HG02840 (cell line): Measurements from ENCODE around the gene CCDC60.

Experiments
- ATAC-seq: cut with Tn5 transposase; IDR thresholded peaks from one replicate; pipeline ENCODE4 v1.9.1; 2021; ENCODE audit warnings: mild to moderate bottlenecking, moderate library complexity, moderate number of reproducible peaks; ENCODE audit not compliant: unreplicated experiment, low FRiP score

CCDC60 gene, protein sequence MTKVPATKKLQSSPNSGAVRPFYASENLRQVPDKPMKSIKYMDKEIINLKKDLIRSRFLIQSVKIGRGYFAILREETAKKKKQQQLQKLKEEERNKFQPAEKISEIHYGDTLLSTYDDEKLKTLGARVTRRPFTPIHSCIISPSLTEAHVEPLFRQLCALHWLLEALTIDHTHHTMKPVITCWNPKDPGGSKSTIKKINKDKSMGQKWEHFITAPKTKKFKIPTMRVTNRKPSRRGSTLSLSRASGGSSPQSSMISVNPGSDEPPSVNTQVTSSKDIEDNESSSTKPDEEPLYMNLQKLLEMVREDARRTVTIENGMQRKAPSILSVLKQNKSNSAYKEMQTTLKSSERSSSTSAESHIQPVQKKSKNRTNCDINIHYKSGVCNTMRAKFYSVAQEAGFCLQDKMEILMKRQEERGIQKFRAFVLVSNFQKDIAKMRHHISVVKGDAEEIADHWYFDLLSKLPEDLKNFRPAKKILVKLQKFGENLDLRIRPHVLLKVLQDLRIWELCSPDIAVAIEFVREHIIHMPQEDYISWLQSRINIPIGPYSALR

DNA sequence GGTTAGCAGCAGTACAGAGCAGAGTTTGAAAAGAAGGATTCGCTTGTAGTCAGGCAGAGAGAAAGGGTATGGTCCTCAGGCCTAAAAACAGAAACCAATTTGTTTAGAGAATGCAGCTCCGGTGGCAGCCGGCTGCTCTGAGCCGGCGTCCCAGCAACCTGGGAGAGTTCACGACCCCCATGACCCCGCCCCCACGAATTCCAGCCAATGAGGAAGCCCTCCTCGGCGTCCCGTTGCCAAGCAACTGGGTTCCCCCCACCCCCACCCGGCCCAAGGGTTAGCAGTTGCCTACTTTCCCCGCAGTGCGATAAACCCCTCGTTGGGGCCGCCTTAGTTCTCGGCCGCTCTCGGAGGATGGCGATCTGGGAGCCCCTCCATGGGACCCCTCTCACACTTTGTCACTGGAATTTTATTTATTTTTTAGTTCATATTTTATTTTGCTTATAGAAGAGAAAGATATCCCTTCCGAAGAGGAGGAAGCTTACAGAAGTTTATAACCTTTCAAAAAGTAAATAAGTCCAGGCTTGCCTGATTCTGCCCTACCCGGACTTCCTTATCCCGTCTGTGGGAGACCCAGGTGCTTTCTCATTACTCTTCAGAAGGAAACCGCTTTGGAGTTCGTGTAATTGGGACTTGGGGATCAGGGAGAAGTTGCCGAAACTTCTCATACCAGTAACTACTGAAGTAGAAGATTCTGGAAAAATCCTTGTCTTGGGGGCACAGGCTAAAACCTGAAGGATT is at the start of gene CCDC60:
Gene CCDC60 (plus strand): TSS at position 300 of the 741 bp plus-strand sequence. CDS start 448 bp downstream, outside the sequence.
- ATAC-seq, result no peak

DNA sequence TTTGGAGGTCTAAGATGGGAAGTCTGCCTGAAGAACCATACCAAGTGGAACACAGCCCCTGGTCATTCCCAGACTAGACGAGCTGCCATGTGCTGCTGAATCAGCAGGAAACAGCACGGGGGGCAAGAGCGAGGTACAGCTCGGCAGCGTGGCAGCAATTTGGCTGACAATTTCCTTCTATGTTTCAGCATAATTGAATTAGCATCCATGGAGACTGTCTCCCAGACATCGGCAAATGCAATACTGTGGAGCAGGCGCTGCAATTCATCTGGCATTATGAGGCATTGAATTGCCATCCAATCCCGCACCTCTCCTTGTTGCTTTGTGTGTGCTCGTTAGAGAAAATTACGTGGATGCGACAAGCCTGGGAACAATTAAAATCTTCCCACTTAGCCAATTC is 46.0 kb upstream of the CCDC60 start:
- ATAC-seq, result no peak

DNA sequence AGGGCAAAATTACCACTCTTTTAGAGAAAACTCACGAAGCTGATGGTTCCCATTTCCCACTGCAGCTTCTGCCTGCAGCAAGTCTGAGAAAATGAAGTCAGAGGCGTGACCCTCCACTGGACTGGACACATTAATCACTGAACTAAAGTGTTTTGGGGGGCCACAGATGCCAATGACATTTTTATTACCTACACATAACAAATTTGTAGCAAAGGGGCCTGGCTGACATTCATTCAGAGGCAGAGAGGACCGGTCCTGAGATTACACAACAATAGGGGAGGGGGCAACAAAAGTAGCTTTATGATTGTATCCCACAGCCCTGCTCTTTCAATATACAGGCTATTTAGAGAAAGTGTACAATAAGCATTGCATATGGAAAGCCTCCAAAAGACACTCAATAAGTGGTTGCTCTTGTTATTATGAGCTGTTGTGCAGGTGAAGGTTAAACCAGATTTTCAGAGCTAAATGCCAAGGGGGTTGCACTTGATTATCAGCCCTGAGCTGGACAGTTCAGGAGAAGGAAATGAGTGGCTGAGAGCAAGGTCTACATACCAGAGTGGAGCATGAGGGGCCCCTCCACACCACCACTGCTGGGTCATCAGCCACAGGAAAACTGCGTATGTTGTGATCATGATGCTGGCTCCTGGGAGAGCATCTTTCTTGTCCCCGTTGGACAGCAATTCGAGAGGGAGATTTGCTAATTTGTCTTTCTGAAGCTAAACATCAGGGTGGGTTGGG is 41.5 kb upstream of the CCDC60 start:
- ATAC-seq, result no peak

DNA sequence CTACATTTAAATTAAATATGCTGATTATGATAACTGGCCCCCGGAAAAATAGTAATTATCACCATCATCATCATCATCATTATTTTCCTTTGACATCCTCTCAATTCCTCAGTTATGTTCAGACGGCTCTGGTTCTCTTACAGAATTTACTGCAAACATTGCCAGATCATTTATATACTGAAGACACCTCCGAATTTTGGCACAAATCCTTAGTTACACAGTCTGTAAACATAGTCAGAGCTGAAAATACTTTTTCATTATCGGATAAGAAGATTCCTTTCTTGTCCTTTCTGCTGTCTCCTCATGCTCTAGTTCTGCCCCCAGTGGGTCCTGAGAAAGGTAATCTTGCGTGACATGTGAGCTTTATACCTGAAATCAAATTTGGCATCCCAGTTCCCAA is 40.3 kb upstream of the CCDC60 start:
- no peak for ATAC-seq

DNA sequence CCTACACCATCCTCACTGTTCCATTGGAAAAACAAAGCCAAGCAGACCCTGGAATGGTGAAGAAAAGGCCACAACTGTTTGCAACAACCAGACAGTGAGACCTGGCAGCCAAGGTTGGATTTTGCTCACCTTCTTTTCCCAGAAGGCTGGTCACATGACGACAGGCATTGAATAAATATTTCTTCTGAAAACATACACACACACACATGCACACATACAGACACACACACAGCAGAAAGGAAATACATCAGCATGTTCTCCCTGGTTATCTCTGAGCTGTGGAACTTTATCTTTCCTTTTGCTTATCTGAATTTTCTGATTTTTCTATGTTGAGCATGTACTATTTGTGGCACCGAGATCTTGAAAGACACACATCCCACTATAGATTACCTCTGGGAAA is 38.0 kb upstream of the CCDC60 start:
- ATAC-seq, result no peak

DNA sequence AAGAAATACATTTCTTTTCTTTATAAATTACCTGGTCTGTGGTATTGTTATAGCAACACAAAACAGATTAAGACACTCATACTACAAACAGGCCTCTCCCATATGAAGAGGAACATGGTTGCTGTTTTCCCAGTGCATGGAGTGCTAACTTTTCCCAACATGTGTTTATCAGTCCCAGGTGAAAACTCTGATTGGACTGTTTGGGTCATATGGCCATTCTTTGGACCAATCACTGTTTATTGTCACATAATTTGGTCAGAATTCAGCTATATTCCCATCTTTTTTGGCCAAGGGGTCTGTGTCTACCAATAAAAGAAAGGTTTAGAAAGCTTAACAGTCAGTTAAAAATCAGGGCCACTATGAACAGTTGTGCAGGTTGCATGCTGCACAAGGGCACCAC is 35.4 kb upstream of the CCDC60 start:
- ATAC-seq, result no peak

DNA sequence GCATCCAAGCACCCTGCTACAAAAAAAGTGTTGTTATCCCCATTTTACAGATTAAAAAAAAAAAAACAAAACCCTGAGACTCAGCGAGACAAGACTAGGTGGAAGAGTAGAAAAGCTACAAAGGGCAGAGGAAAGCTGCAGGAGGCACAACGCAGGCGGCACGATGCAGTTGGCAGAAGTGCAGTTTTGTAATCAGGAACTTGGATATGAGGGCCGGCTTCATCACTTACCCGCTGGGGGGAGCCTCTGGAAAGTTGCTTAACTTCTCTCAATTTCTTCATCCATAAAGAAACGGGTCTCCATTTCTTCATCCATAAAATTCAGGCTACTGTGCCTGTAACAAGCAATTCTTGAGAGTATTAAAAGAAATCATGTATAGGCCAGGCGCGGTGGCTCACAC is 33.1 kb upstream of the CCDC60 start:
- ATAC-seq, result no peak

DNA sequence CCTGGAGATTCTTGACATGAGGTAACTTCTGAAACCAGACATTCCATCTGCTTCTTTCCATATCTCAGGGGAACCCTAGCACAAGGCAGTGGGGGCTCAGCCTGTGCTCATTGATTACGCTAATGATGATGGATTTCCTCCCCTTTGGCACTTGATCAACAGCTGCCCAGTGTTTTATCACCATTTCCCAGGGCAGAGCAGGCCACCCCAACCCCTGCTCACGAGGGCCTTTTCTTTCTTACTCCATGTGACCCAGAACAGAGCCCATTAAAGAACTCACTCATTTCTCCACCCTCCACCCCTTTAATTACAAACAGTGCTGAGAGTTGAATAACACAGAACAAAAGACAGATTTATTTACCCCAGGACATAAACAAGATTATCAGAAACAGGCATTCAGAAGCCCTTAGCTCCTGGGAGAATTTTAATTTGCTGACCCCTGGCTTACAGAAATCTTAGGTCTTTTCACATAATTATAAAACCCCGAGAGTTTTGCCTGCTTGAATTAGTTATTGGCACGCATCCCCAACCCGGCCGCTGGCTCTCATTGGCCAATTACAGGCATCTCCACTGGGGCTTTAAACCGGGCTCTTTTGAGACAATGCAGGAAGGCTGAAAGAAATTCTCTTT is 32.0 kb upstream of the CCDC60 start:
- no peak for ATAC-seq

DNA sequence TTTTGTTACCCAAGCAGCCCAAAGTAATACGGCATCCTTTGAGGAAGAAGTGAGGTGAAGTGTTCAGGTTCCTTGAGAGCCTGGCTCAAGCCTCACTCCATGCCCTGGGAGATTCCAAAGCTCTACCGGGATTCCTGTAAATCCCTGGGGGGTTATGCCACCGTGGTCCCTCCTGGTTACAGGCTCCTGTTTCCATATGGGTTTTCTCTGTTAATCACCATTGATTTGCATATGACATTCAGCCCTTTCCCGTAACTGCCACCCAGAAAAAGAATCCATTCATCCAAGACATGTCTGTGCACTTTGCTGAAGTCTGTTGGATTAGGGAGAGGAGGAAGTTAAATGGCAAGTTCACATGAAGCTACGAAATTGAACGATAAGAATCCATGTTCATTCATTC is 27.9 kb upstream of the CCDC60 start:
- ATAC-seq, result no peak

DNA sequence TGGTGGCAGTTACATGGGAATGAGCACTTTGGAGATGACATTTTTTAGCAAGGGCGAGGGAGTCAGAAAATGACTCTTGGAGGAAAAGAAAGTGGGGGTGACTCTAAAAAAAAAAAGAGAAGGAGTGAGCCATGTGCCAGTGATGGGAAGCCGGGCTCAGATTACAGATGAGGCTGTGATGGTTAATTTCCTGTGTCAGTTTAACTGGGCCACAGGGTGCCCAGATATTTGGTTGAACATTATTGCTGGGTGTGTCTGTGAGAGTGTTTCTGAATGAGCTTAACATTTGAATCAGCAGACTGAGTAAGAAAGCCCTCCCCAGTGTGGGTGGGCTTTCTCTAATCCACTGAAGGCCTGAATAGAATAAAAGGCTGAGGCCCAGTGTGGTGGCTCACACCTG is 26.8 kb upstream of the CCDC60 start:
- no peak for ATAC-seq

DNA sequence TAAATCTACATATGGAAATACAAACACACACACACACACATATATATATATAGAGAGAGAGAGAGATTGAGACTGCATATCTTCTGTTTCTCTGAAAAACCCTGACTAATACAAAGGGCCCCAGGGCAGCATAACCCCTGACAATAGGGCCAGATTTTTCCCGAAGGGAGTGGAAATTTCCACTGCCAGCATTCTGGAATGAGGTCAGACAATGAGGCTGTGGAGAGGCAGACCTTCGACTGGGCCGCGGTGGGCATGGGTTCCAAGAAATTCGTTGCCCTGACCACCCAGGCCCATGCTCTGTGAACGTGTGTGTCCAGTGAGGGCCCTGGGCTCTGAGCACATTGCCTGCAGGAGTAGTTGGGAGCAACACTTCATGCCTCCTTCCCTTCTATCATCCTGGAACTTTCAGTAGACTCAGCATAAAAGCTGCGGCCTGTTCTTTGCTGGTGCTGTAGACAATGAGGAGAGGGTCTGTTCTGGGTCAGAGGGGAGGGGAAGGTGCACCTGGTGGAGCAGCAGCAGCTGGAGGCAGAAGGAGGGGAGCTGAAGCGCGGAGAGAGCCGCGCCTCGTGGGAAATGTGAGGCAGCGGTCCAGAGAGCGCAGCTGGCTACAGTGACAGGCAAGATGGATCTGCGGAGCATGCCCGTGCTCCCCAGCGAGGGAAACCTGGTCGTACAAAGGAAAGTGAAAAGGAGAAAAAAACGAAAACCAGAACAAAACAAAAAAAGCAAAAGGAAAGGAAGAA is 25.6 kb upstream of the CCDC60 start:
- ATAC-seq, result no peak

DNA sequence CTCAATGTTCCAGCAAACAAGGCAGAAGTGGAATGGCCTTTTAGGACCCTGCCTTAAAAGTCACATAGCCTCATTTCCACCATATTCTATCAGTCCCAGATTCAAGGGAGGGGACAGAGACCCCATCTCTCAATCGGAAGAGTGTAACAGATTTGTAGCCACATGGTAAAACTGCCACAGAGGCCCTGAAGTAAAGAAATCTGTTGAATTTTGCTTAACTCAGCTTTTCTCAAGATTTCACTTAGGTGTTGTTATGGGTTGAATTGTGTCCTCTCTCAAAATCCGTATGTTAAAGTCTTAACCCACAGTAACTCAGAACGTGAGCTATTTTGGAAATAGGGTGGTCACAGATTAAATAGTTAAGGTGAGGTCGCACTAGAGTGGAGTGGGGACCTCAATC is 22.7 kb upstream of the CCDC60 start:
- ATAC-seq, result no peak

DNA sequence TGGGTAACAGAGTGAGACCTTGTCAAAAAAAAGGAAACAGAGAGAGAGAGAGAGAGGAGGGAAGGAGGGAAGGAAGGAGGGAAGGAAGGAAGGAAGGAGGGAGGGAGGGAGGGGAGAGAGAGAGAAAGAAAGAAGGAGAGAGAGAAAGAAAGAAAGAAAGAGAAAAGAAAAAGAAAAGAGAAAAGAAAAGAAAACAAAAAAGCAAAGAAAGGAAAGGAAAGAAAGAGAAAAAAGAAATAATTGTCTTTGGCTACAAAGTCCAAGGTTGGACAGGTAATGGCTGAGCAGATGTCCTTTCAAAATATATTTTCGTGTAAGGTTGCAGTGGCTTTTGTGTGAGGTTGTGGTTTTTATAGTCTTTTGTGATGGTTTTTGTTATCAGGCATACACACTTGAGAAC is 21.6 kb upstream of the CCDC60 start:
- no peak for ATAC-seq

DNA sequence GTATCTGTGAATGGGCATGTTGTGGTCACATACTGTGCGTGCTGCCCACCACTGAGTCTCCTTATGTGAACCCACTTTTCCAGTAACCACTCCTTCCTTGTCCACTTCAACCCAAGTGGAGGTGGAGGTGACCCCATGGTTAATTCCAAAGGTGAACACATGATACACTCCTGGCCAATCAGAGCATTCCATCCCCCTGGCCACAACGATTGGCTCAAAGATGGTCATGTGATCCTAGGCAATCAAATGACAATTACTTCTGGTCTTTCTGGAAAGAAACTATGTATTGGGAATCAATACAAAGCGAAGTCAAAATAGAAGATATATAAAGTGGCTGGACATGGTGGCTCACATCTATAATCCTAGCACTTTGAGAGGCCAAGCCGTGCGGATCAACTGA is 20.2 kb upstream of the CCDC60 start:
- ATAC-seq, result no peak

DNA sequence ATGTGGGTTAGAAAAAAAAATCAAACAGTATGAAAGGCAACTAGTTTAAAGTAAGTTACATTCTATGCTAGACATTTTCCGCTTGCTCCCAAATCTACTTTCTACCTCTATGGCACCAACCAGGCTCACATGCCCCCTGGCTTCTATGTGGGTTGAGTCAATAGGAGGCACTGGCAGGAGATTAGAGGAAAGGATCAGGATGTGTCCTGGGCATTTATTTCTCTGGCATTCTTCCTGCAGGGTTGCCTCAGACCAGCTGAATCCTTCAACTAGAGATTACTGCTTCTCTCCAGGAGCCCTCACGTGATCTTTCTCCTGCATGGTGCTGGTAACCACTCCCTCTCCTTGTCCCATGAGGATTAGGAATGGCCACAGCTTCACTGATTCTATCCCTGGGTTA is 14.9 kb upstream of the CCDC60 start:
- ATAC-seq, result no peak

DNA sequence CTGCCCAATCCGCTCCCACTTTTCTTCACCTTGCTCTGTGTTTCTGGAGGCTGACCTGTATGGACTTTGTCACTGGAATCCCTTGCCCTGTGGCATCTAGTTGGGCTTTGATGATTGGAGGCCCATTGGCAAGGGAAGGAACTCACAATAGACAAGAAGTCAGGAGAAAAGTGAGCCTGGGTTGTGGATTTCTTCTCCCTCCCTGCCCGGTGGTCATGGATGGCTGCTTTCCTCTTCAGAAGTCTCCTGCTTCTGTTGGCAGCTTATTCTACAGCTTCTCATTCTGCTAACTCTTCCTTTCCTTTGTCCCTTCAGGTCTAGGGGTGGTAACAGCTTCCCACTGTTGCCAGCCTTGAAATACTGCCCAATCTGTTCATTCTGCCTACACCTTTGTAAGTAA is 13.9 kb upstream of the CCDC60 start:
- ATAC-seq, result no peak

DNA sequence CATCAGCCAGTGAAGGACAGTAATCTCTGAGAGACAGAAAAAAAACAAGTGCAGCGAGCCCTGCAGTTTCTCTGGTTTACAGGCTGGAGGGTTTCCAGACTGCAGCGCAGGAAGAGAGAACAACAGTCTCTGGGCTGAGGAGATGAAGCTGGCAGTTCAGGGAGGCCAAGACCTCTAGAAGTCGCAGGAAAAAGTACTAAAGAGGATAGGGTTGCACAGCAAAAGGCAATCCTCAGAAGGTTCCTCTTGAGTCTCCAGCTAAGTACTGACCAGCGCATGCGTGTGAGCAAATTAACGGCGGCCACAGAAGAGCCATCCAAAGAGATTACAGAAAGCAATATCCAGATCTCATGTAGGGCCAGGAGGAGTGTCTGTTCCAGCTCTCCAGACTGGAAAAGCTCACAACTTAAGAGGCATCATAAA is 12.2 kb upstream of the CCDC60 start:
- no peak for ATAC-seq

DNA sequence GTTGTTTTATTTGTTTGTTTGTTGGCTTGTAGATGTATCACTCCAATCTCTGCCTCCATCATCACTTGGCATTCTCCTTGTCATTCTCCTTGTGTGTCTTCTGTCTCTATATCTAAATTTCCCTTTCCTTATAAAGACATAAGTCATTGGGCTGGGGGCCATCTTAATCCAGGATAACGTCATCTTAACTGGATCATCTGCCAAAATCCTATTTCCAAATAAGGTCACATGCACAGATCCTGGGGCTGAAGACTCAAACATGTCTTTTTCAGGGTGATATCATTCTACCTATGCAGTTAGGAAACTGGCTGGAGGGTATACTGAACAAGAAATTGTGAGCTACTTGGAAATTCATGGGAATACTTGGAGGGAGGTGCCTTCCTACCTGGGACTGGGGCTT is 8.7 kb upstream of the CCDC60 start:
- no peak for ATAC-seq

DNA sequence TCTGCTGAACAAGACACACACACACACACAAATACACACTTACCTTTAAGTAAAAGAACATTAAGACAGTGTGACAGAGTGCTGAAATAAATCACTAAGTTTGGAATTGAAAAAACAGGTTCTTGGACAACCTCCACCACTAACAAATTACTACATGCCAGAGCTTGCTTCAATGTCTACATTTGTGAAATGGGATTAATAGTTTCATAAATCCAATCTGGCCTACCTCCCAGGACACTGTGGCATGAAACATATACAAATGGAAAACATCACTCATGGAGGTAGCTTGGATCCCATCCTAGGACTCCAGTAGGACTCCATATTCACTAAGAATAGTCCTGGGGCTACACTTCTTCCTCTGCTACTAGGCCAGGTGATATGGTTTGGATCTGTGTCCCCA is 8.2 kb upstream of the CCDC60 start:
- ATAC-seq, result no peak

DNA sequence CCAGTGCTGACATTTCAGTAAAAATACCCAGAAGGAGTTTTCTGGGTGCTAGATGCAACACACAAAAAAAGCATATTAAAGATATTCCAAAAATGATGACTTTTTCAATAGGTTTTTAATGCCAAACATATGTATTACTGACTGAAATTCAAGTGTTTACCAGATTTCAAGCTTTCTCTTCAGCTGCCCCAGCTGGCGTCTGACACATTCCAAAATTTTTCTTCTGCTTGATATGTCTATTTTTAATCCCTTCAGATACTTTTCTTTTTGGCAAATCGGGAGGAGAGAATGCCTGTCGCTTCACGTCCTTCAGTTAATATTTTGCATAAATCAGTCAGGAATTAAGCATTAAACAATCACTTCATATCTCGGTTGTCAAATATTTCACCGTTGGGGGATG is 7.1 kb upstream of the CCDC60 start:
- ATAC-seq, result no peak
